SK-N-SH (cell line): ENCODE results near the gene HOXC6. TPM values are rescaled to one million over a fixed set of nuclear protein-coding genes. Genes with fewer than 3 reads are reported as not detected.

Source experiments
- CTCF ChIA-PET: fragments of 300-600, 350-600 bp; formaldehyde crosslinking; extraction: SDS; loops from one replicate; lab custom pipeline; 2021; lab: Yijun Ruan, JAX
- POLR2A ChIA-PET: fragments of 350-600 bp; sonication (Branson Sonifier 250); formaldehyde crosslinking; extraction: SDS; loops from one replicate; lab custom pipeline; 2020; ENCODE audit warnings: antibody characterized with exemption, inconsistent platforms; lab: Yijun Ruan, JAX
- DNase-seq: peaks from one replicate; pipeline ENCODE4 v3.0.0; 2012
- H2AFZ ChIP-seq: fragments of 200-600 bp; sonication (generic); 2 replicates; pipeline ENCODE4 v1.8.1; 2016; ENCODE audit warnings: antibody characterized with exemption, mild to moderate bottlenecking, low read depth
- H3F3A ChIP-seq: fragments of 200-600 bp; sonication (generic); replicated peaks from 2 replicates; pipeline ENCODE3; 2016; ENCODE audit warnings: antibody characterized with exemption, mild to moderate bottlenecking; ENCODE audit not compliant: insufficient read depth
- H3K27ac ChIP-seq, 2 experiments: fragments of 200-500 bp in 1 of 2; fragments of 200-600 bp in 1 of 2; sonication (Bioruptor generic) in 1 of 2; sonication (generic), shearing (Covaris generic) in 1 of 2; 2 replicates each; pipeline versions ENCODE4 v1.5.1 to v1.6.1; 2014 to 2016; ENCODE audit warnings: low read depth in 2 of 2, inconsistent platforms in 1 of 2, low read length in 1 of 2, mild to moderate bottlenecking in 1 of 2, mixed read lengths in 1 of 2
- H3K27me3 ChIP-seq: fragments of 200-600 bp; sonication (generic), shearing (Covaris generic); 2 replicates; pipeline ENCODE4 v1.6.1; 2016; ENCODE audit warnings: mixed run types; ENCODE audit not compliant: insufficient read depth
- H3K36me3 ChIP-seq, 2 experiments: fragments of 200-500 bp in 1 of 2; fragments of 200-600 bp in 1 of 2; sonication (Bioruptor generic) in 1 of 2; sonication (generic) in 1 of 2; replicated peaks in 1 of 2; 2 replicates each; pipeline versions ENCODE3 to v1.5.1; 2014 to 2016; ENCODE audit warnings: low read length in 1 of 2, mild to moderate bottlenecking in 1 of 2; ENCODE audit not compliant: insufficient read depth in 2 of 2, control insufficient read depth in 1 of 2
- H3K4me1 ChIP-seq, 2 experiments: fragments of 200-500 bp in 1 of 2; fragments of 200-600 bp in 1 of 2; sonication (Bioruptor generic) in 1 of 2; sonication (generic), shearing (Covaris generic) in 1 of 2; 2 replicates each; pipeline versions ENCODE4 v1.5.1 to v1.6.1; 2014 to 2016; ENCODE audit warnings: low read depth in 1 of 2, low read length in 1 of 2, mixed run types in 1 of 2; ENCODE audit not compliant: insufficient read depth in 2 of 2, control insufficient read depth in 1 of 2
- H3K4me2 ChIP-seq: fragments of 200-600 bp; sonication (generic), shearing (Covaris generic); 2 replicates; pipeline ENCODE4 v1.6.1; 2017; ENCODE audit warnings: mixed run types
- H3K4me3 ChIP-seq, 2 experiments: fragments of 200-500 bp in 1 of 2; fragments of 200-600 bp in 1 of 2; sonication (Bioruptor generic) in 1 of 2; sonication (generic), shearing (Covaris generic) in 1 of 2; 2 replicates each; pipeline versions ENCODE4 v1.5.1 to v1.8.1; 2014 to 2016; ENCODE audit warnings: low read depth in 2 of 2, inconsistent platforms in 1 of 2, low read length in 1 of 2, mild to moderate bottlenecking in 1 of 2, mixed read lengths in 1 of 2, moderate library complexity in 1 of 2
- H3K79me2 ChIP-seq: fragments of 200-600 bp; sonication (generic); 2 replicates; pipeline ENCODE4 v1.8.1; 2017; ENCODE audit warnings: mild to moderate bottlenecking; ENCODE audit not compliant: insufficient read depth
- H3K9ac ChIP-seq: fragments of 200-600 bp; sonication (generic); 2 replicates; pipeline ENCODE4 v1.6.1; 2017; ENCODE audit warnings: mixed run types
- H3K9me2 ChIP-seq: fragments of 200-600 bp; sonication (generic); 2 replicates; pipeline ENCODE4 v1.6.1; 2017; ENCODE audit warnings: mixed run types
- H3K9me3 ChIP-seq: fragments of 200-600 bp; sonication (generic); 2 replicates; pipeline ENCODE4 v1.6.1; 2017; ENCODE audit warnings: mixed run types, mild to moderate bottlenecking, moderate library complexity
- H4K20me1 ChIP-seq: fragments of 200-600 bp; sonication (generic); 2 replicates; pipeline ENCODE4 v1.6.1; 2017; ENCODE audit warnings: mild to moderate bottlenecking, mixed run types; ENCODE audit not compliant: insufficient read depth
- GABPA ChIP-seq: IDR thresholded peaks from 2 replicates; pipeline ENCODE4 v1.4.0; 2012; ENCODE audit warnings: low read depth, mild to moderate bottlenecking
- MEF2A ChIP-seq: IDR thresholded peaks from 2 replicates; pipeline ENCODE4 v1.4.0; 2012; ENCODE audit warnings: low read depth, borderline replicate concordance
- TAF1 ChIP-seq: IDR thresholded peaks from 2 replicates; pipeline ENCODE4 v1.6.1; 2012; ENCODE audit warnings: low read depth, mild to moderate bottlenecking, low read length, moderate library complexity, borderline replicate concordance
- YY1 ChIP-seq: IDR thresholded peaks from 2 replicates; pipeline ENCODE4 v1.4.0; 2012; ENCODE audit warnings: low read depth, mild to moderate bottlenecking
- WGBS: methylation state at CpG from one replicate; pipeline ENCODE4 v1.1.6; 2017; ENCODE audit warnings: low lambda C conversion rate; 5-methylcytosine and 5-hydroxymethylcytosine counted together
- polyA plus RNA-seq, 3 experiments: library from polyadenylated mRNA; depleted of rRNA; stranded (reverse); fragments of >200 nt; gene quantifications; 2 replicates each; pipeline ENCODE4 v1.2.3, GENCODE V29; 2012
- TF ChIP-seq, protein P1 (sequence below): IDR thresholded peaks from 2 replicates; pipeline ENCODE4 v1.4.0; 2012; ENCODE audit warnings: low read depth
- TF ChIP-seq, protein P2 (sequence below): IDR thresholded peaks from 2 replicates; pipeline ENCODE4 v1.4.0; 2012; ENCODE audit warnings: low read depth, borderline replicate concordance
- TF ChIP-seq, protein P3 (sequence below): IDR thresholded peaks from 2 replicates; pipeline ENCODE4 v1.6.1; 2012; ENCODE audit warnings: mild to moderate bottlenecking, low read depth, low read length, moderate library complexity
- TF ChIP-seq, protein P4 (sequence below): fragments of 150-350 bp; IDR thresholded peaks from 2 replicates; pipeline ENCODE4 v1.6.1; 2016; ENCODE audit warnings: mild to moderate bottlenecking, low read depth, low read length
- TF ChIP-seq, protein P5 (sequence below): fragments of 200-600 bp; sonication (generic); IDR thresholded peaks from 2 replicates; pipeline ENCODE4 v1.6.1; 2017; ENCODE audit warnings: antibody characterized with exemption, mild to moderate bottlenecking, moderate library complexity

Gene HOXC6
- polyA plus RNA-seq, 1 of the 3 experiments (the other 2 are of a cell fraction): 9.1 TPM

DNA sequence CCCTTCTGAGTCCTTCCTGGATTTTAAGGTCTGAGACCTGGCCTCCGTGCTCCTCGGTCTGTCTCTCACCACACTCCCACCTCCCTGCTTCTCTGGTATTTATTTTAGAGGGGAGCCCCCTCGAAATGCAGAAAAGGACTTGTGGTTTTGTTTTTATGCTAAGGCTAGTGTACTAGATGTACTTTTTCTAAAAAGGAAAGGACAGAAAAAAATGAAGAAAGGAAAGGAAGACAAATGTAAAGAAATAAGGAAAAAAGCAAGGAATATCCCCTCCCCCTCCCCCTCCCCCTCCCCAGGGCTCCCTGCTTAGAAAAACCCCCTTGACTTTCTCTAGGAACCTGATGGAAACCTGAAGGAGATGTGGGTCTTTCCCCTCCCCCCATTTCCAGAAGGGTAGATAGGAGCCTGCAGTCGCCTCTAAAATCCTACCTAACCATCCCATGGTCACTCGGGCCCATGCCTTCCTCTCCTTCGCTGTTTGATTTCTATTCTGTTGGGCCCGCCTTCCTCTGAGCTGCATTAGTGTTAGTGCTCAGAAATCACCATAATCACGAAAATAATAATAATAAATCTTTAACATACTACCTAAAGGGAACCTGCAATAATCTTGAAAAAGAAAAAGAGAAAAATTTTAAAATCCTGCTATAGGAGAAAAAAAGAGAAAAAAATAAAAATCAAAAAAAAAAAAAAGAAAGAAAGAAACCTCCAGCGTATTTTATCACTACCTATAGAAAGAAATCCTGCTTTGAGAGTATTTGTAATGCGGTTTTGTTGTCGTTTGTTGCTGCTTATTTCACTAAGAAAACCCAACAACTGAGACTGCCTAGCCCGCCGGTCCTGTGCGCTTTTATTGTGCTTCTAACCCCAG, 16.3 kb upstream of the HOXC6 start:
- H3K9me2 ChIP-seq: no peaks in the 10 kb centered on the region
- no peak overlapping the region for H2AFZ ChIP-seq
- no peak overlapping the region for H3K9ac ChIP-seq
- H3K4me1 ChIP-seq: peaks cover 0 to 23% of the 10 kb centered on the region in 2 experiments; a peak in 1 of 4 replicates
- no peak for DNase-seq
- 84% methylated on average over 14 of the region's 14 CpGs for WGBS
- CTCF ChIA-PET: interaction anchor here (1.0 to 24.5 kb wide), 6 partner anchors 21 to 203 kb away, joined by 3 to 568 read pairs (median 6); partner anchors contain the start of genes HOXC10, HOXC5 and SMUG1
- peaks cover 8% of the 10 kb centered on the region for H3F3A ChIP-seq
- H3K9me3 ChIP-seq: no peaks in the 10 kb centered on the region
- H3K79me2 ChIP-seq: no peaks in the 10 kb centered on the region
- no peak overlapping the region for H3K27ac ChIP-seq
- H4K20me1 ChIP-seq: no peaks in the 10 kb centered on the region
- H3K4me2 ChIP-seq: no peak overlapping the region
- H3K4me3 ChIP-seq: no peak overlapping the region
- POLR2A ChIA-PET: interaction anchor here (1.1 kb wide), 1 partner anchor 184 kb away, joined by 3 read pairs; no protein-coding TSS in a partner anchor
- H3K36me3 ChIP-seq: no peaks in the 10 kb centered on the region
- H3K27me3 ChIP-seq: no peaks in the 10 kb centered on the region
- TF ChIP-seq YY1 (no peak), GABPA (no peak), TAF1 (no peak), MEF2A (no peak)
- TF ChIP-seq, protein P1, sequence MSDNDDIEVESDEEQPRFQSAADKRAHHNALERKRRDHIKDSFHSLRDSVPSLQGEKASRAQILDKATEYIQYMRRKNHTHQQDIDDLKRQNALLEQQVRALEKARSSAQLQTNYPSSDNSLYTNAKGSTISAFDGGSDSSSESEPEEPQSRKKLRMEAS: no peak
- TF ChIP-seq, protein P2, sequence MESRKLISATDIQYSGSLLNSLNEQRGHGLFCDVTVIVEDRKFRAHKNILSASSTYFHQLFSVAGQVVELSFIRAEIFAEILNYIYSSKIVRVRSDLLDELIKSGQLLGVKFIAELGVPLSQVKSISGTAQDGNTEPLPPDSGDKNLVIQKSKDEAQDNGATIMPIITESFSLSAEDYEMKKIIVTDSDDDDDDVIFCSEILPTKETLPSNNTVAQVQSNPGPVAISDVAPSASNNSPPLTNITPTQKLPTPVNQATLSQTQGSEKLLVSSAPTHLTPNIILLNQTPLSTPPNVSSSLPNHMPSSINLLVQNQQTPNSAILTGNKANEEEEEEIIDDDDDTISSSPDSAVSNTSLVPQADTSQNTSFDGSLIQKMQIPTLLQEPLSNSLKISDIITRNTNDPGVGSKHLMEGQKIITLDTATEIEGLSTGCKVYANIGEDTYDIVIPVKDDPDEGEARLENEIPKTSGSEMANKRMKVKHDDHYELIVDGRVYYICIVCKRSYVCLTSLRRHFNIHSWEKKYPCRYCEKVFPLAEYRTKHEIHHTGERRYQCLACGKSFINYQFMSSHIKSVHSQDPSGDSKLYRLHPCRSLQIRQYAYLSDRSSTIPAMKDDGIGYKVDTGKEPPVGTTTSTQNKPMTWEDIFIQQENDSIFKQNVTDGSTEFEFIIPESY: no peak
- TF ChIP-seq, protein P3, sequence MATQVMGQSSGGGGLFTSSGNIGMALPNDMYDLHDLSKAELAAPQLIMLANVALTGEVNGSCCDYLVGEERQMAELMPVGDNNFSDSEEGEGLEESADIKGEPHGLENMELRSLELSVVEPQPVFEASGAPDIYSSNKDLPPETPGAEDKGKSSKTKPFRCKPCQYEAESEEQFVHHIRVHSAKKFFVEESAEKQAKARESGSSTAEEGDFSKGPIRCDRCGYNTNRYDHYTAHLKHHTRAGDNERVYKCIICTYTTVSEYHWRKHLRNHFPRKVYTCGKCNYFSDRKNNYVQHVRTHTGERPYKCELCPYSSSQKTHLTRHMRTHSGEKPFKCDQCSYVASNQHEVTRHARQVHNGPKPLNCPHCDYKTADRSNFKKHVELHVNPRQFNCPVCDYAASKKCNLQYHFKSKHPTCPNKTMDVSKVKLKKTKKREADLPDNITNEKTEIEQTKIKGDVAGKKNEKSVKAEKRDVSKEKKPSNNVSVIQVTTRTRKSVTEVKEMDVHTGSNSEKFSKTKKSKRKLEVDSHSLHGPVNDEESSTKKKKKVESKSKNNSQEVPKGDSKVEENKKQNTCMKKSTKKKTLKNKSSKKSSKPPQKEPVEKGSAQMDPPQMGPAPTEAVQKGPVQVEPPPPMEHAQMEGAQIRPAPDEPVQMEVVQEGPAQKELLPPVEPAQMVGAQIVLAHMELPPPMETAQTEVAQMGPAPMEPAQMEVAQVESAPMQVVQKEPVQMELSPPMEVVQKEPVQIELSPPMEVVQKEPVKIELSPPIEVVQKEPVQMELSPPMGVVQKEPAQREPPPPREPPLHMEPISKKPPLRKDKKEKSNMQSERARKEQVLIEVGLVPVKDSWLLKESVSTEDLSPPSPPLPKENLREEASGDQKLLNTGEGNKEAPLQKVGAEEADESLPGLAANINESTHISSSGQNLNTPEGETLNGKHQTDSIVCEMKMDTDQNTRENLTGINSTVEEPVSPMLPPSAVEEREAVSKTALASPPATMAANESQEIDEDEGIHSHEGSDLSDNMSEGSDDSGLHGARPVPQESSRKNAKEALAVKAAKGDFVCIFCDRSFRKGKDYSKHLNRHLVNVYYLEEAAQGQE: no peak
- TF ChIP-seq, protein P4, sequence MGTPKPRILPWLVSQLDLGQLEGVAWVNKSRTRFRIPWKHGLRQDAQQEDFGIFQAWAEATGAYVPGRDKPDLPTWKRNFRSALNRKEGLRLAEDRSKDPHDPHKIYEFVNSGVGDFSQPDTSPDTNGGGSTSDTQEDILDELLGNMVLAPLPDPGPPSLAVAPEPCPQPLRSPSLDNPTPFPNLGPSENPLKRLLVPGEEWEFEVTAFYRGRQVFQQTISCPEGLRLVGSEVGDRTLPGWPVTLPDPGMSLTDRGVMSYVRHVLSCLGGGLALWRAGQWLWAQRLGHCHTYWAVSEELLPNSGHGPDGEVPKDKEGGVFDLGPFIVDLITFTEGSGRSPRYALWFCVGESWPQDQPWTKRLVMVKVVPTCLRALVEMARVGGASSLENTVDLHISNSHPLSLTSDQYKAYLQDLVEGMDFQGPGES: no peak
- TF ChIP-seq, protein P5, sequence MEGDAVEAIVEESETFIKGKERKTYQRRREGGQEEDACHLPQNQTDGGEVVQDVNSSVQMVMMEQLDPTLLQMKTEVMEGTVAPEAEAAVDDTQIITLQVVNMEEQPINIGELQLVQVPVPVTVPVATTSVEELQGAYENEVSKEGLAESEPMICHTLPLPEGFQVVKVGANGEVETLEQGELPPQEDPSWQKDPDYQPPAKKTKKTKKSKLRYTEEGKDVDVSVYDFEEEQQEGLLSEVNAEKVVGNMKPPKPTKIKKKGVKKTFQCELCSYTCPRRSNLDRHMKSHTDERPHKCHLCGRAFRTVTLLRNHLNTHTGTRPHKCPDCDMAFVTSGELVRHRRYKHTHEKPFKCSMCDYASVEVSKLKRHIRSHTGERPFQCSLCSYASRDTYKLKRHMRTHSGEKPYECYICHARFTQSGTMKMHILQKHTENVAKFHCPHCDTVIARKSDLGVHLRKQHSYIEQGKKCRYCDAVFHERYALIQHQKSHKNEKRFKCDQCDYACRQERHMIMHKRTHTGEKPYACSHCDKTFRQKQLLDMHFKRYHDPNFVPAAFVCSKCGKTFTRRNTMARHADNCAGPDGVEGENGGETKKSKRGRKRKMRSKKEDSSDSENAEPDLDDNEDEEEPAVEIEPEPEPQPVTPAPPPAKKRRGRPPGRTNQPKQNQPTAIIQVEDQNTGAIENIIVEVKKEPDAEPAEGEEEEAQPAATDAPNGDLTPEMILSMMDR: no peak
